Occipital lobe (tissue), 2 donors: ENCODE measurements around the gene FBXO10. TPM values are rescaled to one million over a fixed set of nuclear protein-coding genes. Genes with fewer than 3 reads are reported as not detected.
"Not testable (repeated sequence)": the region's sequence is repeated elsewhere in the genome, so short reads cannot be mapped to it uniquely, and the experiment has no call there.

Experiments
- DNase-seq: peaks from one replicate; lab custom pipeline; 2025; lab: John Stamatoyannopoulos, UW
- total RNA-seq: library from RNA; depleted of rRNA; stranded (reverse); fragments of >200 nt; gene quantifications from one replicate; pipeline ENCODE4 v1.2.3, GENCODE V29; 2014

The FBXO10 gene
- total RNA-seq, 1 donor from 2014 or later, result 9.2 TPM

GRCh38 chr9:37477987-37478619, 98.1 kb downstream of the FBXO10 start:
- not testable (repeated sequence) for DNase-seq

- not testable (repeated sequence) for DNase-seq
Observed at GRCh38 chr9:37477443-37477842, 98.7 kb downstream of the FBXO10 start.

GRCh38 chr9:37476930-37477329, 99.2 kb downstream of the FBXO10 start:
- no peak for DNase-seq

GRCh38 chr9:37474438-37474837, 101.7 kb downstream of the FBXO10 start:
- DNase-seq, result no peak

- not testable (repeated sequence) for DNase-seq
Observed at GRCh38 chr9:37473982-37474381, 102.2 kb downstream of the FBXO10 start.

GRCh38 chr9:37471942-37472684, 104.1 kb downstream of the FBXO10 start:
- DNase-seq, result no peak

GRCh38 chr9:37468620-37469019, 107.6 kb downstream of the FBXO10 start:
- no peak for DNase-seq

- not testable (repeated sequence) for DNase-seq
Observed at GRCh38 chr9:37467530-37467929, 108.7 kb downstream of the FBXO10 start.

- DNase-seq, result peak; percentile 45
Observed at GRCh38 chr9:37466037-37466709, 110.0 kb downstream of the FBXO10 start.

GRCh38 chr9:37465249-37466036, 110.7 kb downstream of the FBXO10 start, which contains the start of gene ZBTB5:
TSS of gene ZBTB5 (minus strand) at chr9:37465450. CDS start at chr9:37442551, 22,899 bp downstream.
- DNase-seq, result peak; percentile 100

- DNase-seq, result peak; percentile 79
Observed at GRCh38 chr9:37464426-37465248, 111.5 kb downstream of the FBXO10 start.

- DNase-seq, result no peak
Observed at GRCh38 chr9:37464006-37464405, 112.2 kb downstream of the FBXO10 start.

Other genes starting within 250 kb of the FBXO10 start
- 61.6 TPM for gene GRHPR, start 153.7 kb downstream of the FBXO10 start, total RNA-seq
- gene ZBTB5, start 110.9 kb downstream of the FBXO10 start, total RNA-seq, result 22.5 TPM
- gene POLR1E, start 90.4 kb downstream of the FBXO10 start, total RNA-seq, result 46.0 TPM
- gene TOMM5, start 16.2 kb upstream of the FBXO10 start, total RNA-seq, result 59.1 TPM
- 0.62 TPM for gene FRMPD1, start 74.6 kb upstream of the FBXO10 start, total RNA-seq
- 4.8 TPM for gene TRMT10B, start 177.4 kb upstream of the FBXO10 start, total RNA-seq
- 74.9 TPM for gene EXOSC3, start 208.7 kb upstream of the FBXO10 start, total RNA-seq
- 27.6 TPM for gene DCAF10, start 224.4 kb upstream of the FBXO10 start, total RNA-seq